Smooth muscle cell of trachea (primary cell): ENCODE data around the gene ATXN1L. TPM values are rescaled to one million over a fixed set of nuclear protein-coding genes. Genes with fewer than 3 reads are reported as not detected.

Experiments used
- total RNA-seq: library from RNA; depleted of rRNA; stranded (reverse); fragments of >200 nt; gene quantifications from 2 replicates; pipeline ENCODE4 v1.2.1, GENCODE V29; 2014

ATXN1L gene, protein sequence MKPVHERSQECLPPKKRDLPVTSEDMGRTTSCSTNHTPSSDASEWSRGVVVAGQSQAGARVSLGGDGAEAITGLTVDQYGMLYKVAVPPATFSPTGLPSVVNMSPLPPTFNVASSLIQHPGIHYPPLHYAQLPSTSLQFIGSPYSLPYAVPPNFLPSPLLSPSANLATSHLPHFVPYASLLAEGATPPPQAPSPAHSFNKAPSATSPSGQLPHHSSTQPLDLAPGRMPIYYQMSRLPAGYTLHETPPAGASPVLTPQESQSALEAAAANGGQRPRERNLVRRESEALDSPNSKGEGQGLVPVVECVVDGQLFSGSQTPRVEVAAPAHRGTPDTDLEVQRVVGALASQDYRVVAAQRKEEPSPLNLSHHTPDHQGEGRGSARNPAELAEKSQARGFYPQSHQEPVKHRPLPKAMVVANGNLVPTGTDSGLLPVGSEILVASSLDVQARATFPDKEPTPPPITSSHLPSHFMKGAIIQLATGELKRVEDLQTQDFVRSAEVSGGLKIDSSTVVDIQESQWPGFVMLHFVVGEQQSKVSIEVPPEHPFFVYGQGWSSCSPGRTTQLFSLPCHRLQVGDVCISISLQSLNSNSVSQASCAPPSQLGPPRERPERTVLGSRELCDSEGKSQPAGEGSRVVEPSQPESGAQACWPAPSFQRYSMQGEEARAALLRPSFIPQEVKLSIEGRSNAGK
- 8.6 and 13.9 TPM in 2 replicates for total RNA-seq

GRCh38 chr16:71845639-71846430 lies at the start of gene ATXN1L:
Gene ATXN1L (plus strand): TSS chr16:71845976. CDS start chr16:71849741, 3,765 bp downstream.

GRCh38 chr16:71808593-71809459 lies 37.0 kb upstream of the ATXN1L start, which contains the start of gene AP1G1:
Gene AP1G1 (minus strand): TSS chr16:71808834. CDS start chr16:71789479, 19,355 bp downstream.

DNA sequence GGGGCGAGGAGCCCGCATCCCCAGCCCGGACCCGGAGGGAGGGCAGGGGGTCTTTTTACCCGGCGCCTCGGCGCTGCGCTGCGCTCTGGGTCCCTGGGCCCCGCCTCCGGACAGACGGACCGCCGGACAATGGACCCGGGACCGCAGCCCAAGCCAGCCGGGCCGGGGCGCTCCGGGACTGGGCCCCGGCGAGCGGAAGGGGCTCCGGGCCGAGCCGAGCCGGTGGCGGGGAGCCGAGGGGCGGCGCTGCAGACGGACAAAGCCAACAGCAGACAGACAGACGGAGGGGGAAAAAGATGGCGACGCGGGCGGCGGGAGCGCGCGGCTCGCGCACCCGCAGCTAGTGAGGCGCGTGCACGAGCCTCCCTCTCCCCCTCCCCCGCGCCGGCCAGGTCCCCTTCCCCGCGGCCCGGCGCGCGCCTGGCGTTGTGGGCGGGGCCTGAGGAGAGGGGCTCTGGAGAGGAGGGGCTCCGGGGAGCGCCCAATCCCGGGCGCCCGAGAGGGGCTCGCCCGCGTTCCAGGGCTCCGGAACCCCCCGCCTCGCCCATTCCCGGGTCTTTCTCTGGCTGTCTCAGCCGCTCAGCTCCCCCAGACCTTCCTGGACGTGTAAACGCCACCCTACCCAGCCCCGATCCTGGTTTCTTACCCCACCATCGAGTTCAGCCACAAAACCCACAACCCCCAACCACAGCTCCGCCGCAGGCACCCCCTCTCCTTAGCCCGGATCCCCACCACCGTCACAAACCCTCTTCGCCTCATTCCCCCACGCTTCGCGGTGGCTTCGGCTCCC lies 38.3 kb downstream of the ATXN1L start, which contains the start of gene ZNF821:
ZNF821 (minus strand) TSS at position 334 of the 790 bp plus-strand sequence. CDS start 4,236 bp downstream, outside the sequence.

GRCh38 chr16:71894921-71895678 lies 49.3 kb downstream of the ATXN1L start, which contains the start of gene IST1:
Gene IST1 (plus strand): TSS chr16:71895531. CDS start chr16:71915641, 20,110 bp downstream.

Other genes starting within 250 kb of the ATXN1L start
- gene MARVELD3, start 219.8 kb upstream of the ATXN1L start, total RNA-seq: not detected in 2 replicates
- gene PHLPP2, start 121.3 kb upstream of the ATXN1L start, total RNA-seq: 7.7 and 7.8 TPM in 2 replicates
- 76.6 and 78.1 TPM in 2 replicates for gene AP1G1, start 37.1 kb upstream of the ATXN1L start, total RNA-seq
- gene ZNF821, start 38.2 kb downstream of the ATXN1L start, total RNA-seq: 4.1 and 4.6 TPM in 2 replicates
- 206 and 207 TPM in 2 replicates for gene IST1, start 49.6 kb downstream of the ATXN1L start, total RNA-seq
- under 0.01 TPM in 1 of 2 replicates, not detected in the other for gene PKD1L3, start 154.4 kb downstream of the ATXN1L start, total RNA-seq
- gene DHODH, start 162.8 kb downstream of the ATXN1L start, total RNA-seq: 3.0 and 3.8 TPM in 2 replicates
- not detected in 2 replicates for gene HP, start 208.5 kb downstream of the ATXN1L start, total RNA-seq
- not detected in 2 replicates for gene HPR, start 217.2 kb downstream of the ATXN1L start, total RNA-seq
- gene TXNL4B, start 247.6 kb downstream of the ATXN1L start, total RNA-seq: 6.9 and 13.5 TPM in 2 replicates
- 54.3 and 92.8 TPM in 2 replicates for gene DHX38, start 247.9 kb downstream of the ATXN1L start, total RNA-seq